Cardiac septum (tissue), 1 donor: Measurements from ENCODE around the gene SSC4D. TPM values are rescaled to one million over a fixed set of nuclear protein-coding genes. Genes with fewer than 3 reads are reported as not detected.
"Not testable (repeated sequence)": the region's sequence is repeated elsewhere in the genome, so short reads cannot be mapped to it uniquely, and the experiment has no call there.

ENCODE experiments used
- DNase-seq: peaks from one replicate; pipeline ENCODE4 v3.0.0-alpha.2; 2020; ENCODE audit warnings: low spot score
- intact Hi-C: fragments of 100-400 bp; cut with DNase I; formaldehyde crosslinking; loops from one replicate; pipeline ENCODE4 v1.14.0; 2022
- long read RNA-seq: library from polyadenylated mRNA; unstranded; transcript quantifications from one replicate; pipeline ENCODE4 v2.0.0, GENCODE V29; 2021
- total RNA-seq: library from RNA; stranded (reverse); fragmentation: NEBNext Ultra II Directional; extraction: Animal tissue kit (Norgen Biotek cat#: 25700); gene quantifications from one replicate; pipeline ENCODE4 v1.2.1, GENCODE V29; 2021
- donor health status: DM: no; HTN: no; CAD: no.

SSC4D gene
- 0.51 TPM for total RNA-seq
- long read RNA-seq, partial matches to known transcripts, result 0 of 2 reads
- long read RNA-seq, other reads (novel, unspliced or antisense), result 2 of 2 reads

DNA sequence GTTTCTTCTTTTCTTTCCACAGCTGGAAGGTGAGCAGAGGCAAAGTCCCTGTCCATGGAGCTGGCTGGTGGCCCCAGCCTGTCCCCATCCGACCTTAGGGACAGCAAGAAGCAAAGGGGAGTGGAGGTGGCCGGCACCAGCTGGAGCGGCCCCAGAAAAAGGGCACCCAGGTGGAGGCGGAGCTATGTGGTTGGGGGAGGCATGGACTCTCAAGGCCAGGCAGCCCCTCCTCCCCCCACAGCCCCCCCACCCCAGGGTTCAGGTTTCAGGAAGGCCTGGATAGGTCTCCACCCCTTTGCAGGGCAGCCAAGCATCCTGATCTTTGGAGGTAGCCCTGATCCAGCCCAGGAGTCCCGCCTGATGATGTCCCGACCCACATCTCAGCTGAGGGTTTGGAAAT lies at the start of gene SSC4D:
SSC4D (minus strand) TSS at position 161 of the 400 bp plus-strand sequence. CDS start 5,258 bp downstream, outside the sequence.
- intact Hi-C loops, result no loop called here
- no peak for DNase-seq

DNA sequence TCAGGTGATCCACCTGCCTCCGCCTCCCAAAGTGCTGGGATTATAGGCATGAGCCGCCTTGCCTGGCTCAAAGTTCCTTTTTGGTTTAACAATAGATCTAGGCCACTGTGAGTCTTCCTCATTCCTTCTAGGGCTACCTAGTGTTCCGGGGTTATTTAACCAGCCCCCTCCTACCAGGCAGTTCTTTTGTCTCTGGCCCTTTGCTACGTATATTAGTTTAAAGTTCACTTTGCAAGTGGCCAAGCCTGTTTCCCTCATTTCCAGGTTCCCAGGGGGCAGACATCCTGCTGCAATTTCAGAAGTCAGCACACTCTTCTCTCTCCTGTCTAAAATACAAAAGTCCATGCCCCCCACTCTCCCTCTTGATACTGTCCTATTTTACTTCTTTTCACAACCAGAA lies 49.0 kb upstream of the SSC4D start:
- intact Hi-C loops, DNase-seq: not testable (repeated sequence)

GRCh38 chr7:76457017-76457416 lies 47.5 kb upstream of the SSC4D start:
- DNase-seq, intact Hi-C loops: not testable (repeated sequence)

GRCh38 chr7:76445577-76446008 lies 36.1 kb upstream of the SSC4D start:
- intact Hi-C loops, DNase-seq: not testable (repeated sequence)

GRCh38 chr7:76443846-76444245 lies 34.3 kb upstream of the SSC4D start:
- intact Hi-C loops, DNase-seq: not testable (repeated sequence)

GRCh38 chr7:76442664-76443446 lies 33.4 kb upstream of the SSC4D start:
- DNase-seq, intact Hi-C loops: not testable (repeated sequence)

GRCh38 chr7:76441792-76442191 lies 32.3 kb upstream of the SSC4D start:
- intact Hi-C loops, DNase-seq: not testable (repeated sequence)

- intact Hi-C loops, DNase-seq: not testable (repeated sequence)
Measured at GRCh38 chr7:76440404-76440803, 30.9 kb upstream of the SSC4D start.

DNA sequence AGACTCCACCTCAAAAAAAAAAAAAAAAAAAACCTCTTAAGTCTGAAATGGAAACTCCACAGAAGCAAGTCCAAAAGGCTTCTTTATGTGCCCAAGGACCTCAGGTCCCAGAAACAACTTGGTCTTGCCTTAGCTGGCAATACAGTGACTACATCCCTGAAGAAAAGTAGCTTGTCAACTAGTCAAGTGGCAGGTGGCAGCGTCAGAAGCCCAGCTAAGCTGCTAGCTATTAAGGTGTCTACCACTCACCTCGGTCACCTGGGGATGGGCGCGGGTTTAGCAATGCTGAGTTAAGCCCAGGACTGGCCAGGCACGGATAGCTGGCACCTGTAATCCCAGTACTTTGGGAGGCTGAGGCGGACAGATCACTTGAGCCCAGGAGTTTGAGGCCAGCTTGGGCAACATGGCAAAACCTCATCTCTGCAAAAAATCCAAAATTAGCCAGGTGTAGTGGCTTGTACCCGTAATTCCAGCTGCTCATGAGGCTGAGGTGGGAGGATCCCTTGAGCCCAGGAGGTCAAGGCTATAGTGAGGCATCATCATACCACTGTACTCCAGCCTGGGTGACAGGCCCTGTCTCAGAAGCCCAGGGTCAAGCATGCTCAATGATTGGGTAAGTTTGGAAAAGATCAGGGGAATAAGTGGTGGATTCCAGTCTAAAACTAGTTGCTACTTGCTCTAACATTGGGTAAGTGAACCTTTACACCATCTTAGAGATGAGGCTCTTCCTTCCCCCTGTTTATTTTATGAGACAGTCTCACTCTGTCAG lies 29.8 kb upstream of the SSC4D start:
- DNase-seq, intact Hi-C loops: not testable (repeated sequence)

DNA sequence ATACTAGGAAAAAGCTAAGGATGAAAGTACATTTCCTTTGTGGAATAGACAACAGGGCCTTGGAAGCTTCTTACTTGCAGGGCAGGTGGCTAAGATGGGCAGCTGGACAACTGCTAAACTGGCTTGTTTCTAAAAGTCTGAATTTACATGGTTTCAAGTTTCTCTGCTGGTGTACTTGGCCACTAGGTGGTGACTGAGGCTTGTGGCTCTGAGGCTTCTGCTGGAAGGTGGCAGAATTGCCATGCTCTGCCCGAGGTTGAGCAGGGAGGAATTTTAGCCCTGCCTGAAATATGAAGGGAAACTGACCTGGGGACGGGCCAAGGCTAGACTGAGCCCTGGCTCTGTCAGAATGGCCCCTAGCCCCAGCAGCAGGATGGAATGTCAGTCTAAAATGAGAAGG lies 28.4 kb upstream of the SSC4D start:
- DNase-seq, intact Hi-C loops: not testable (repeated sequence)

DNA sequence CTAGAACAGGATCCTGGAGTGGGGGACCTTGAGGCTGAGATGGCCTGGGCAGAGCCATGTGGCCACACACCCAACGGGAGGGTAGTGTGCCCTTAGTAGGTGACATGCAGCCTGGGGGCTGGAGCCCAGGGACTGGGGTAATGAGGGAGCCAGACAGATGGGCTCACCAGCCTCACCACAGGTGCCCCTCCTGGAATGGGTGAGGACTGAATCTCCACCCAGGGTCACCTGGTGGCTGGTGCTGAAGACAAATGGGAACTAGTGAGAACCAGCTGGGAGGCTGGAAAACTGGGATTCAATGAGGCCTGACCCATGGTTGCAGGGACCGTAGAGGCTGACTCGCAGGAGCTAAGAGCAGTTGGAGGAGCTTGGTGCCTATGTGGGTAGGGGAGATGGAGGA lies 21.3 kb upstream of the SSC4D start:
- no peak for DNase-seq

DNA sequence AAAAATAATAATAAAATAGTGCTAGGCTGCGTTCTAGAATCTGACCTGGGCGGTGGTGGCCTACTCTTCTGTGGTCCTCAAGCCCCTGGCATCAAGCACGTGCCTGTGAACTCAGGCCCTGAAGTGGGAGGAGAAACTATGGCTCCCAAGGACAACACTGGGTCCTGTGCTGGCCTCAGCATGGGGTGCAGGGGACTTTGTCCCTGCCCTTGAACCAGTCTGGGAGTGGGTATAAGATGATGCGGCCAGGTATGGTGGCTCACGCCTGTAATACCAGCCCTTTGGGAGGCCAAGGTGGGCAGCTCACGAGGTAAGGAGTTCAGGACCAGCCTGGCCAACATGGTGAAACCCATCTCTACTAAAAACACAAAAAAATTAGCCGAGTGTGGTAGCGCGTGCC lies 20.7 kb upstream of the SSC4D start:
- DNase-seq, result no peak
- intact Hi-C loops, result no loop called here

More for the DNA sequence above, 21.3 kb upstream of the SSC4D start:
- intact Hi-C loops, result no loop called here

DNA sequence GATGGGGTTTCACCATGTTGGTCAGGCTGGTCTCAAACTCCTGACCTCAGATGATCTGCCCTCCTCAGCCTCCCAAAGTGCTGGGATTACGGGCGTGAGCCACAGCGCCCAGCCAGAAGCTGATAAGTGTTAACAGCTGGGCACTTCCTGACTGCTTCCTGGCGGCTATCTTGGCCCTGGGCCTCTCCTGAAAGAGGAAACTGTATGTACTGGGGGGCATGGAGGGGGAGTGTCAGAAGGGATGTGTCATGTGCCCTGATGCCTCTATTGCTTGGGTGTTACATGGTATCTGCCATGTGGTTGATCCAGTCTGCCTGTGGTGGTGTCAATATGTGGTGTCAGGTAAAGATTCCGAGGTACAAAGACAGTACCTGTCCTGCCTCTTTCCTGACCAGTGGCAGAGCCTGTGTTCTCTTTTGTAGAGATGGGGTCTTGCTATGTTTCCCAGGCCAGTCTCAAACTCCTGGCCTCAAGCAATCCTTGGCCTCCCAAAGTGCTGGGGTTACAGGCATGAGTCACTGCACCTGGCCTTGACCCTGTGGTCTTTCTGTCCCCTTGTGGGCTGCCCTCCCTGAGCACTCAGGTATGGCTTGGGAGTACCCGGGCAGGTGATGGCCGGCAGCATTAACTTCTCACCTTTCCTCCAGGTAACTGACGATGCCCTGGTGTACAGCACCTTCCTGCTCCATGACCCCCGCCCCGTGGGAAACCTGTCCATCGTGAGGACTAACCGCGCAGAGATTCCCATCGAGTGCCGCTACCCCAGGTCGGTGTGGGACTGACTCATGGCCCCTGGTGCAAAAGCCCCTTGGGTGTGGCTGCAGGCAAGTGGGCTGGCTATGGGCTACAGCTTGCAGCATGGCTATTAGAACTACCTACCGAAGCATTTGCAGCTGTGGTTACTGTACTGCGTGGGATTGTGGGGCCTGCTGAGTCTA lies 19.6 kb upstream of the SSC4D start:
- intact Hi-C loops, result no loop called here
- no peak for DNase-seq

GRCh38 chr7:76428149-76428823 lies 18.8 kb upstream of the SSC4D start:
- intact Hi-C loops, result no loop called here
- no peak for DNase-seq

DNA sequence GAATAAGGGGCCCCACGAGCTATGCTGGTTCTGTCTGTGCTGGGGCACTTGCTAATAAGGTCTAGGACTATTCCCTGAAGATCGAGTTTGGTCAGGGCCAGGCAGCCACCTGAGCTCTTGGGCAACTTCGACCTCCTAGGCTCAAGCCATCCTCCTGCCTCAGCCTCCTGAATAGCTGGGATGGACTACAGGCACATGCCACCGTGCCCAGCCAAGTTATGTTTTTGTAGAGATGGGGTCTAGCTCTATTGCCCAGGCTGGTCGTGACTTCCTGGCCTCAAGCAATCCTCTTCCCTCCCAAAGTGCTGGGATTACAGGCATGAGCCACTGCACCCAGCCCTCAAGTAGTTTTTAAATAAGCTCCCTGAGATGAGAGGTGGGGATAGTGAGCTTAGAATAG lies 18.1 kb upstream of the SSC4D start:
- intact Hi-C loops, result no loop called here

GRCh38 chr7:76426246-76426645 lies 16.7 kb upstream of the SSC4D start:
- intact Hi-C loops, result no loop called here
- DNase-seq, result peak; percentile 63

More for the DNA sequence above, 18.1 kb upstream of the SSC4D start:
- no peak for DNase-seq

DNA sequence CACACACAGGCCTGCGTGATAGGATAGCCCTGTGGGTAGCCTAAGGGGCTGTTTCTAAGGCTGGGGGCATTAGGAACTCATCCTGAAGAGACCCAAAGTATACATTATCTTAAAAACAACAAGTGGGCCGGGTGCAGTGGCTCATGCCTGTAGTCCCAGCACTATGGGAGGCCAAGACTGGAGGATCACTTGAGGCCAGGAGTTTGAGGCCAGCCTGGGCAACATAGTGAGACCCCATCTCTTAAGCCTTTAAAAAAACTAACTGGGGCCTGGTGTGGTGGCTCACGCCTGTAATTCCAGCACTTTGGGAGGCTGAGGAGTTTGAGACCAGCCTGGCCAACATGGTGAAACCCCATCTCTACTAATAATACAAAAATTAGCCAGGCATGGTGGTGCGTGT lies 16.1 kb upstream of the SSC4D start:
- intact Hi-C loops, DNase-seq: not testable (repeated sequence)

DNA sequence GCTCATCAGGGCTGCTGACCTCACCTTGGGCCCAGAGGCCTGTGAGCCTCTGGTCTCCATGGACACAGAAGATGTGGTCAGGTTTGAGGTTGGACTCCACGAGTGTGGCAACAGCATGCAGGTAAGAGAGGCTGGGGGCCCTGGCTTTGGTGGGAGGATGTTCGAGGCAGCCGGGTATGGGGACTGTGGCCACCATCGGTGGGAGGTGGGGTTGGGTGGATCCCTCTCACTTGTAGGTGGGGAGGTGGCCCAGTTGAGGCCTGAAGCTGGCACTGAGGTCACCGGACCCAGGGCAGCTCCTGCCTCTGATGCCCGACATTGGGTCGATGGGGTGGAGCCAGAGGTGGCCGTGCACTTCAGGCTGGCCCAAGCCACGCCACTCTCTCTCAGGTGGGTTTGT lies 15.7 kb upstream of the SSC4D start:
- DNase-seq, result peak; percentile 46
- intact Hi-C loops, result no loop called here
